ENCODE data around the gene UMODL1.

Gene UMODL1

DNA sequence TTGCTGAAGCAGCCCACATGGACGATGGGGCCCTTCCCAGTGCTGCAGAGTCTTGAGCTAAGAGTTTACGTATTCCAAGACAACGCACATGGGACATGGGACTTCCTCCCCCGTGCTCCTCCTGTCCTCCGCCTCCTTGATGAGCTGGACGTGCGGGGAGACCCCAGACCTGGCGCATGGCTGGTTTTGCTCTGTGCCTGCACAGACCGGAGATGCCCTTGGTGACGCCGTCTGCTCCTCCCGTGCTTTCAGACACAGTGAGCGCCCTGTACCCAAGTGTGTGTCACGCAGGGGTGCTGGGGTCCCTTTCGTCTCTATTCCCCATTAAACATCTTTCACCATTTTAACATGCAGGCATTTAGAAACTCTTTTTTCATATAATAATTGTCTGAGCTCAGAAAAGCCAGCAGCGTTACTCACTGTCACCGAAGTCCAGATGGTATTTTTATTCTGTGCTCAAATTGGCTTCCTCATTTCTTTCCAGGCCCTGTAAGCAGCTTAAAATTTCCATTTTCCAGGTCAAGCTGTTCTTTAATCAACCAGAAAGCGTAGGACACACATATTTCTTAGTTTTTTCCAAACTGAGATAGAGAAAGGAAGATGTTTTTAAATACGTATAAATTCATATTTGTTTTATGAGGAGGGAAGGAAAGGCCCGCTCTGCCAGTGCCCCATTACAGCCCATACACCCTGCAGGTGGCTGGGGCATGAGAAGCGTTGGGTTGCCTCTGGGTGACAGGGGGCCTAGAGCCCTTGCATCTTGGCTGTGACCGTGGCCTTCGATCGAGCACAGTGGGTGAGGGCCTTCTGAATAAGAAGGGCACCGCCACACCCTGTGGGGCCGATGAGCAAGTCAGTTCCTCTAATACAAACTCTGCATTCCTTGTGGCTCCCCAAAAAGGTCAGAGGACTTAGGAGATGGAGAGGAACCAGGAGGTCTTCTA lies 43.0 kb upstream of the UMODL1 start:
- Histone ChIP-seq H3K23ac (ENCODE audit: low read length in 2 of 2) (no peak overlapping the region), H4K8ac (ENCODE audit: low read length) (no peak overlapping the region), H3K4ac (ENCODE audit: low read depth in 1 of 2, low read length in 2 of 2) (no peak overlapping the region), H2AFZ (ENCODE audit: low read depth, low read length) (no peak overlapping the region), H3K4me2 (ENCODE audit: low read length, poor library complexity, severe bottlenecking) (no peak overlapping the region), H3K27me3 (ENCODE audit: control insufficient read depth in 1 of 2, insufficient read depth in 1 of 2, low read length in 2 of 2) (peaks cover 0 to 29% of the 10 kb centered on the region in 2 experiments), H2BK15ac (ENCODE audit: low read depth, poor library complexity, severe bottlenecking) (no peak overlapping the region), H3K4me1 (ENCODE audit: control insufficient read depth, insufficient read depth, low read depth, low read length) (peaks cover 13% of the 10 kb centered on the region), H2BK120ac (ENCODE audit: low read depth, low read length) (no peak overlapping the region), H3K79me1 (replicated peaks; ENCODE audit: low read length, poor library complexity, severe bottlenecking) (no peaks in the 10 kb centered on the region), H3K9ac (ENCODE audit: low read length) (no peak overlapping the region), H2AK5ac (ENCODE audit: low read length, severe bottlenecking) (no peak overlapping the region), H3K14ac (ENCODE audit: low read length in 2 of 2) (no peak overlapping the region), H4K91ac (ENCODE audit: low read length) (no peak overlapping the region), H3K36me3 (ENCODE audit: control insufficient read depth in 1 of 2, insufficient read depth in 2 of 2, low read depth in 1 of 2, low read length in 2 of 2) (peaks cover 0 to 4% of the 10 kb centered on the region in 2 experiments), H2BK5ac (ENCODE audit: low read depth, low read length, poor library complexity, severe bottlenecking) (no peak overlapping the region), H3K4me3 (ENCODE audit: insufficient read depth in 1 of 2, low read depth in 1 of 2, low read length in 2 of 2) (no peak overlapping the region), H3K9me3 (ENCODE audit: control insufficient read depth, low read length) (no peaks in the 10 kb centered on the region), H3K18ac (ENCODE audit: low read depth in 1 of 2, low read length in 2 of 2) (no peak overlapping the region), H3K27ac (ENCODE audit: low read length, poor library complexity, severe bottlenecking) (no peak overlapping the region), H2BK12ac (ENCODE audit: low read length in 2 of 2) (no peak overlapping the region)
- no peak for DNase-seq
- WGBS = 91% methylated on average over 26 of the region's 26 CpGs

DNA sequence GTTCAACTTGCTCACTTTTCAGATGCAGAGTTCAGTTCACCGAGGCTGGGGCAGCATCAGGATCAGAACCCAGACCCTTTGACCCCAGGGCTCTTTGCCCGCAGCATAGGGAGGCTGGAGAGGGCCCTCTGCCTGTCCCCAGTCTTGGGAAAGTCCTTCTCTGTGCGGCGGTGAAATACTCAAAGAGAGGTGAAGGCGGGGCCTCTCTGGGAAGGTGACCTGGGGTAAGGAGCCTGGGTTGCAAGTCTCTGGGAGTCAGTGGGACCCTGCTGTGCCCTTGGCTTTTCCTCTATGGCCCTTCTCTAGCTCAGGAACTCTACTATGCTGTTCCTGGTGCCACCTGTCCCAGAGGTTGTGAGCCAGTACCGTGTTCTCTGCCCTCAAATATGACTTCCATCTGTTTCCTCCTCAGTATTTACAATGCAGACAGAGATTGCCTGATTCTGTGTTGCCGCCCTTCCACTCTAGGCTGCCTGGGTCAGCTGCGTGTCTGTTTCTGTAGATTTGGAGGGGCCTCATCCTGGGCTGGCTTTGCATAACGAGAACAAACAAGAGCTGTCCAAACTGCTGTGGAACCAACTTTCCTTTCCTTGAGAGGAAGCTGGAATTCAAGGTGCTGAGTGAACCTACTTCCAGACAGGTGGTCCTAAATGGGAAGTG lies 42.2 kb upstream of the UMODL1 start:
- no peak overlapping the region for H2AFZ ChIP-seq (ENCODE audit: low read depth, low read length)
- no peak overlapping the region for H2BK12ac ChIP-seq (ENCODE audit: low read length in 2 of 2)
- no peak overlapping the region for H2AK5ac ChIP-seq (ENCODE audit: low read length, severe bottlenecking)
- no peak overlapping the region for H3K27ac ChIP-seq (ENCODE audit: low read length, poor library complexity, severe bottlenecking)
- no peaks in the 10 kb centered on the region for H3K79me1 ChIP-seq (replicated peaks; ENCODE audit: low read length, poor library complexity, severe bottlenecking)
- 89% methylated on average over 9 of the region's 9 CpGs for WGBS
- H3K4me1 ChIP-seq (ENCODE audit: control insufficient read depth, insufficient read depth, low read depth, low read length) = peaks cover 13% of the 10 kb centered on the region
- peaks cover 0 to 4% of the 10 kb centered on the region in 2 experiments for H3K36me3 ChIP-seq (ENCODE audit: control insufficient read depth in 1 of 2, insufficient read depth in 2 of 2, low read depth in 1 of 2, low read length in 2 of 2)
- no peak overlapping the region for H3K4me2 ChIP-seq (ENCODE audit: low read length, poor library complexity, severe bottlenecking)
- no peak overlapping the region for H3K4me3 ChIP-seq (ENCODE audit: insufficient read depth in 1 of 2, low read depth in 1 of 2, low read length in 2 of 2)
- no peak for DNase-seq
- no peak overlapping the region for H2BK5ac ChIP-seq (ENCODE audit: low read depth, low read length, poor library complexity, severe bottlenecking)
- no peak overlapping the region for H3K9ac ChIP-seq (ENCODE audit: low read length)
- no peak overlapping the region for H2BK15ac ChIP-seq (ENCODE audit: low read depth, poor library complexity, severe bottlenecking)
- peak overlapping the region in 1 of 2 experiments; percentile 8 for H3K14ac ChIP-seq (ENCODE audit: low read length in 2 of 2)
- H3K9me3 ChIP-seq (ENCODE audit: control insufficient read depth, low read length) = no peaks in the 10 kb centered on the region
- peak overlapping the region; percentile 16 for H4K8ac ChIP-seq (ENCODE audit: low read length)
- H4K91ac ChIP-seq (ENCODE audit: low read length) = no peak overlapping the region
- peaks cover 0 to 21% of the 10 kb centered on the region in 2 experiments for H3K27me3 ChIP-seq (ENCODE audit: control insufficient read depth in 1 of 2, insufficient read depth in 1 of 2, low read length in 2 of 2)
- no peak overlapping the region for H3K4ac ChIP-seq (ENCODE audit: low read depth in 1 of 2, low read length in 2 of 2)
- no peak overlapping the region for H3K18ac ChIP-seq (ENCODE audit: low read depth in 1 of 2, low read length in 2 of 2)
- H2BK120ac ChIP-seq (ENCODE audit: low read depth, low read length) = no peak overlapping the region
- H3K23ac ChIP-seq (ENCODE audit: low read length in 2 of 2) = no peak overlapping the region

DNA sequence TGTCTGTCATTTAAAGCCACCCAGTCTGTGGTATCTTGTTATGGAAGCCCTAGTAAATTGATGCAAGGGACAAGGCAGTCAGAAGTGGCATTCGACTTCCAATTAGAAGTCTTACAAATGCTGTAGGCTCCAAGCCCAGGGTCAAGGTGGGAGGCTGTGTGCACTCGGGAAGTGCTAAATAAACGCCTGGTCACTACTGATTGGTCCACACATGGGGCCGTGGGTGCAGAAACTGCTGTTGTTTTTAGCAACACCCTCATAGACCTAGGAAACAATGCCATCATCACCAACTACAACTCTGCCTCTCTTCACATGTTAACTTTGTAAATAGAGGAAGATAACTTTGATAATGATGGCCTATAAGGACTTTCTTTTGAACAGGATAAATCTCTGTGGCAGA lies 40.8 kb upstream of the UMODL1 start:
- Histone ChIP-seq H3K23ac (ENCODE audit: low read length in 2 of 2) (no peak overlapping the region), H3K9me3 (ENCODE audit: control insufficient read depth, low read length) (no peaks in the 10 kb centered on the region), H2BK12ac (ENCODE audit: low read length in 2 of 2) (no peak overlapping the region), H4K8ac (ENCODE audit: low read length) (no peak overlapping the region), H3K4me2 (ENCODE audit: low read length, poor library complexity, severe bottlenecking) (no peak overlapping the region), H2BK5ac (ENCODE audit: low read depth, low read length, poor library complexity, severe bottlenecking) (no peak overlapping the region), H2AFZ (ENCODE audit: low read depth, low read length) (no peak overlapping the region), H2BK15ac (ENCODE audit: low read depth, poor library complexity, severe bottlenecking) (no peak overlapping the region), H3K18ac (ENCODE audit: low read depth in 1 of 2, low read length in 2 of 2) (no peak overlapping the region), H3K36me3 (ENCODE audit: control insufficient read depth in 1 of 2, insufficient read depth in 2 of 2, low read depth in 1 of 2, low read length in 2 of 2) (peaks cover 0 to 4% of the 10 kb centered on the region in 2 experiments), H2BK120ac (ENCODE audit: low read depth, low read length) (no peak overlapping the region), H4K91ac (ENCODE audit: low read length) (no peak overlapping the region), H3K79me1 (replicated peaks; ENCODE audit: low read length, poor library complexity, severe bottlenecking) (no peaks in the 10 kb centered on the region), H3K4me1 (ENCODE audit: control insufficient read depth, insufficient read depth, low read depth, low read length) (peaks cover 13% of the 10 kb centered on the region), H3K4ac (ENCODE audit: low read depth in 1 of 2, low read length in 2 of 2) (no peak overlapping the region), H3K27ac (ENCODE audit: low read length, poor library complexity, severe bottlenecking) (no peak overlapping the region), H3K9ac (ENCODE audit: low read length) (no peak overlapping the region), H3K4me3 (ENCODE audit: insufficient read depth in 1 of 2, low read depth in 1 of 2, low read length in 2 of 2) (no peak overlapping the region), H3K14ac (ENCODE audit: low read length in 2 of 2) (no peak overlapping the region), H3K27me3 (ENCODE audit: control insufficient read depth in 1 of 2, insufficient read depth in 1 of 2, low read length in 2 of 2) (peaks cover 0 to 13% of the 10 kb centered on the region in 2 experiments), H2AK5ac (ENCODE audit: low read length, severe bottlenecking) (no peak overlapping the region)
- DNase-seq = no peak
- WGBS = 84% methylated on average over 4 of the region's 4 CpGs

DNA sequence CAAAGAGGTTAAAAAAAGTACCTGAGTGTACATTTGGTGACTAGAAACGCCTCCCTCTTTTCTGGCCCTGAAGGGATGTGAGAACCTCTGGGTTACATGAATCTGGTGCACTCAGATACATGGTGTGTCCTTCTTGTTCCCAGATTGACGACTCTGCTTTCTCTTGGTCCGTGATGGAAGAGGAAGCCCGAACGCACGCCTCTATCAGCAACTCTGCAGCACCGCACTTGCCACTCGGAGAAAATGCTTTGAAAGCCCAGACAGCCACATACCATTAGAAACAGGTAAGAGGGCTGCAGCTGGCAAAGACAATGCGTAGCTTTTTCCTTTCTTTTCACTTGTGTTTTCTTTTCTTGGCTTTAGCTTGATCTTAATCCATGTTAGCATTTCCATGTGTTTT lies 39.9 kb upstream of the UMODL1 start:
- Histone ChIP-seq H3K79me1 (replicated peaks; ENCODE audit: low read length, poor library complexity, severe bottlenecking) (no peaks in the 10 kb centered on the region), H2AFZ (ENCODE audit: low read depth, low read length) (no peak overlapping the region), H2BK15ac (ENCODE audit: low read depth, poor library complexity, severe bottlenecking) (no peak overlapping the region), H3K14ac (ENCODE audit: low read length in 2 of 2) (no peak overlapping the region), H2AK5ac (ENCODE audit: low read length, severe bottlenecking) (no peak overlapping the region), H3K27me3 (ENCODE audit: control insufficient read depth in 1 of 2, insufficient read depth in 1 of 2, low read length in 2 of 2) (peaks cover 0 to 13% of the 10 kb centered on the region in 2 experiments), H3K4me1 (ENCODE audit: control insufficient read depth, insufficient read depth, low read depth, low read length) (peaks cover 9% of the 10 kb centered on the region), H3K4ac (ENCODE audit: low read depth in 1 of 2, low read length in 2 of 2) (no peak overlapping the region), H3K36me3 (ENCODE audit: control insufficient read depth in 1 of 2, insufficient read depth in 2 of 2, low read depth in 1 of 2, low read length in 2 of 2) (peaks cover 0 to 4% of the 10 kb centered on the region in 2 experiments), H2BK12ac (ENCODE audit: low read length in 2 of 2) (no peak overlapping the region), H3K23ac (ENCODE audit: low read length in 2 of 2) (no peak overlapping the region), H3K9me3 (ENCODE audit: control insufficient read depth, low read length) (no peaks in the 10 kb centered on the region), H3K27ac (ENCODE audit: low read length, poor library complexity, severe bottlenecking) (no peak overlapping the region), H2BK120ac (ENCODE audit: low read depth, low read length) (no peak overlapping the region), H3K4me2 (ENCODE audit: low read length, poor library complexity, severe bottlenecking) (no peak overlapping the region), H3K9ac (ENCODE audit: low read length) (no peak overlapping the region), H4K8ac (ENCODE audit: low read length) (no peak overlapping the region), H2BK5ac (ENCODE audit: low read depth, low read length, poor library complexity, severe bottlenecking) (no peak overlapping the region), H3K4me3 (ENCODE audit: insufficient read depth in 1 of 2, low read depth in 1 of 2, low read length in 2 of 2) (no peak overlapping the region), H4K91ac (ENCODE audit: low read length) (no peak overlapping the region), H3K18ac (ENCODE audit: low read depth in 1 of 2, low read length in 2 of 2) (no peak overlapping the region)
- DNase-seq = no peak
- WGBS = 81% methylated on average over 9 of the region's 9 CpGs

Measured in mesenchymal stem cell (in vitro differentiated cells and primary cell).